Loucy (cell line): ENCODE results near the gene RECQL5.
"Not testable (repeated sequence)": the region's sequence is repeated elsewhere in the genome, so short reads cannot be mapped to it uniquely, and the experiment has no call there.

Experiments used
- H2AFZ ChIP-seq: fragments of 200-600 bp; sonication (generic); 2 replicates; pipeline ENCODE4 v1.6.0; 2016; ENCODE audit warnings: antibody characterized with exemption, mild to moderate bottlenecking, low read length, moderate library complexity
- H3F3A ChIP-seq: fragments of 200-600 bp; 2 replicates; pipeline ENCODE4 v1.6.0; 2016; ENCODE audit warnings: antibody characterized with exemption, low read depth, mild to moderate bottlenecking
- H3K27me3 ChIP-seq: fragments of 200-600 bp; sonication (generic); 2 replicates; pipeline ENCODE4 v1.6.1; 2014; ENCODE audit warnings: low read length, mild to moderate bottlenecking; ENCODE audit not compliant: insufficient read depth, poor library complexity, severe bottlenecking
- H3K36me3 ChIP-seq: fragments of 200-600 bp; sonication (generic); 2 replicates; pipeline ENCODE4 v1.6.1; 2016; ENCODE audit warnings: low read length; ENCODE audit not compliant: insufficient read depth
- H3K4me1 ChIP-seq: fragments of 200-600 bp; sonication (generic); 2 replicates; pipeline ENCODE4 v1.5.1; 2014; ENCODE audit warnings: low read length, mild to moderate bottlenecking; ENCODE audit not compliant: insufficient read depth, poor library complexity, severe bottlenecking
- H3K4me2 ChIP-seq: fragments of 200-600 bp; sonication (generic); 2 replicates; pipeline ENCODE4 v1.6.0; 2014; ENCODE audit warnings: antibody characterized with exemption, low read length, low read depth, mild to moderate bottlenecking; ENCODE audit not compliant: poor library complexity, severe bottlenecking
- H3K4me3 ChIP-seq: fragments of 200-600 bp; sonication (generic); 2 replicates; pipeline ENCODE4 v1.5.1; 2014; ENCODE audit warnings: low read length, mild to moderate bottlenecking, mixed read lengths; ENCODE audit not compliant: poor library complexity, severe bottlenecking
- H3K79me2 ChIP-seq: fragments of 200-600 bp; sonication (generic); 2 replicates; pipeline ENCODE4 v1.6.1; 2014; ENCODE audit warnings: low read length; ENCODE audit not compliant: insufficient read depth
- H3K9ac ChIP-seq: fragments of 200-600 bp; sonication (generic); 2 replicates; pipeline ENCODE4 v1.6.0; 2014; ENCODE audit warnings: mild to moderate bottlenecking, low read depth, low read length, moderate library complexity; ENCODE audit not compliant: poor library complexity, severe bottlenecking
- H3K9me2 ChIP-seq: fragments of 200-600 bp; sonication (generic); replicated peaks from 2 replicates; pipeline ENCODE4 v1.6.1; 2016; ENCODE audit warnings: low read depth, low read length, mixed read lengths
- H3K9me3 ChIP-seq: fragments of 200-600 bp; sonication (generic); 2 replicates; pipeline ENCODE4 v1.6.1; 2014; ENCODE audit warnings: mild to moderate bottlenecking, antibody characterized with exemption, low read length, low read depth; ENCODE audit not compliant: insufficient read depth
- H4K20me1 ChIP-seq: fragments of 200-600 bp; sonication (generic); 2 replicates; pipeline ENCODE4 v1.6.0; 2014; ENCODE audit warnings: antibody characterized with exemption, low read length, mild to moderate bottlenecking; ENCODE audit not compliant: insufficient read depth, poor library complexity, severe bottlenecking
- EZH2phosphoT487 ChIP-seq: fragments of 200-600 bp; IDR thresholded peaks from 2 replicates; pipeline ENCODE4 v1.6.1; 2018; ENCODE audit warnings: antibody characterized with exemption, mild to moderate bottlenecking, moderate library complexity, borderline replicate concordance
- TF ChIP-seq, protein P1 (sequence below): fragments of 200-600 bp; sonication (generic); conservative IDR thresholded peaks from 2 replicates; pipeline ENCODE4 v1.5.1; 2014; ENCODE audit warnings: mild to moderate bottlenecking, antibody characterized with exemption, low read length

RECQL5 gene

DNA sequence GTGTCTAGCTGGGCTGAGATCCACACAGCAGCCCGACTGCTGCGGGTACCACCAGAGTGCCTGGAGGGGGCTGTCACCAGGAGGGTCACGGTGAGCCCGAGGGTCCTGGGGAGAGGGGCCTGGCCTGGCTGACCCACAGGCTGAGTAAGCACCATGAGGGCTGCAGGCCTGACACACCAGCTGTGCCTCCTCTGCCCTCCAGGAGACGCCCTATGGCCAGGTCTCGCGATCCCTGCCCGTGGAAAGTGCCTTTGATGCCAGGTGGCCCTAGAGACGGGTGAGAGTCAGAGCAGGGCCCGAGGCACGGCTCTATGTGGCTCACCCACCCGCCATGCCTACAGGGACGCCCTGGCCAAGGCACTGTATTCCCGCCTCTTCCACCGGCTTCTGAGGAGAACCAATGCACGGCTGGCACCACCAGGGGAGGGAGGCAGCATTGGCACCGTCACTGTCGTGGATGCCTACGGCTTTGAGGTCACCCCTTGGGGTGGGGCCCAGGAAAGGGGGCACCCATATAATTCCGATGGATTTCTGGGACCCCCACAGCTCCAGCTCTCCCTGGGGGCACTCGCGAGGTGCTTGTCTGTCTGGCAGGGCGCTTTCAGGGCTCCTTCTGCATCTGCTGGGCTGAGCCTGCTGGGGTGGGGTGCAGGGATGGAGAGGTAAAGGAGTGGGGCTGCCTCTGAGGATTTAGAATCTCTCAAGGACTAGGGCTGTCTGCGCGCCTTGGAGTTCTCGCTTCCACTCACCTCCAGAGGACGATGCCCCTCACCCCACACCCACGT is 72.3 kb downstream of the RECQL5 start:
- Histone ChIP-seq H2AFZ (no peak overlapping the region), H3F3A (no peaks in the 10 kb centered on the region), H3K27me3 (no peaks in the 10 kb centered on the region), H3K4me3 (no peak overlapping the region), H3K9me3 (no peaks in the 10 kb centered on the region), H4K20me1 (peaks cover 4% of the 10 kb centered on the region), H3K9ac (no peak overlapping the region), H3K9me2 (no peaks in the 10 kb centered on the region), H3K4me2 (no peak overlapping the region), H3K36me3 (no peaks in the 10 kb centered on the region), H3K79me2 (peaks cover 6% of the 10 kb centered on the region; the same call in 1 of the 2 replicates), H3K4me1 (no peaks in the 10 kb centered on the region)
- TF ChIP-seq EZH2phosphoT487: no peak
- TF ChIP-seq, protein P1, sequence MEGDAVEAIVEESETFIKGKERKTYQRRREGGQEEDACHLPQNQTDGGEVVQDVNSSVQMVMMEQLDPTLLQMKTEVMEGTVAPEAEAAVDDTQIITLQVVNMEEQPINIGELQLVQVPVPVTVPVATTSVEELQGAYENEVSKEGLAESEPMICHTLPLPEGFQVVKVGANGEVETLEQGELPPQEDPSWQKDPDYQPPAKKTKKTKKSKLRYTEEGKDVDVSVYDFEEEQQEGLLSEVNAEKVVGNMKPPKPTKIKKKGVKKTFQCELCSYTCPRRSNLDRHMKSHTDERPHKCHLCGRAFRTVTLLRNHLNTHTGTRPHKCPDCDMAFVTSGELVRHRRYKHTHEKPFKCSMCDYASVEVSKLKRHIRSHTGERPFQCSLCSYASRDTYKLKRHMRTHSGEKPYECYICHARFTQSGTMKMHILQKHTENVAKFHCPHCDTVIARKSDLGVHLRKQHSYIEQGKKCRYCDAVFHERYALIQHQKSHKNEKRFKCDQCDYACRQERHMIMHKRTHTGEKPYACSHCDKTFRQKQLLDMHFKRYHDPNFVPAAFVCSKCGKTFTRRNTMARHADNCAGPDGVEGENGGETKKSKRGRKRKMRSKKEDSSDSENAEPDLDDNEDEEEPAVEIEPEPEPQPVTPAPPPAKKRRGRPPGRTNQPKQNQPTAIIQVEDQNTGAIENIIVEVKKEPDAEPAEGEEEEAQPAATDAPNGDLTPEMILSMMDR: no peak

DNA sequence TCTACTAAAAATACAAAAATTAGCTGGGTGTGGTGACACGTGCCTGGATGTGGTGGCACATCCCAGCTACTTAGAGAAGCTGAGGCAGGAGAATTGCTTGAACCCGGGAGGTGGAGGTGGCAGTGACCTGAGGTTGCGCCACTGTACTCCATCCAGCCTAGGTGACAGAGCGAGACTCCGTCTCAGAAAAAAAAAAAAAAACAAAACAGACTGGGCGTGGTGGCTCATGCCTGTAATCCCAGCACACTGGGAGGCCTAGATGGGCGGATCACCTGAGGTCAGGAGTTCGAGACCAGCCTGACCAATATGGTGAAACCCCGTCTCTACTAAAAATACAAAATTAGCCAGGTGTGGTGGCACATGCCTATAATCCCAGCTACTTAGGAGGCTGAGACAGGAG is 73.5 kb downstream of the RECQL5 start:
- H3K4me3 ChIP-seq, H3K27me3 ChIP-seq, H3K9me3 ChIP-seq, H3K4me2 ChIP-seq, H3K9me2 ChIP-seq, H3K79me2 ChIP-seq, H4K20me1 ChIP-seq, H3K4me1 ChIP-seq, H3K9ac ChIP-seq, H2AFZ ChIP-seq, H3K36me3 ChIP-seq, H3F3A ChIP-seq: not testable (repeated sequence)

- H4K20me1 ChIP-seq: peaks cover 4% of the 10 kb centered on the region
- no peaks in the 10 kb centered on the region for H3F3A ChIP-seq
- H3K4me1 ChIP-seq: peaks cover 8% of the 10 kb centered on the region
- no peak overlapping the region for H3K9ac ChIP-seq
- no peaks in the 10 kb centered on the region for H3K36me3 ChIP-seq
- H3K79me2 ChIP-seq: peaks cover 9% of the 10 kb centered on the region; the same call in 1 of the 2 replicates
- H3K9me3 ChIP-seq: no peaks in the 10 kb centered on the region
- H3K27me3 ChIP-seq: no peaks in the 10 kb centered on the region
- TF ChIP-seq, protein P1: no peak
- TF ChIP-seq EZH2phosphoT487: no peak
- no peak overlapping the region for H2AFZ ChIP-seq
- no peaks in the 10 kb centered on the region for H3K9me2 ChIP-seq
- H3K4me2 ChIP-seq: no peak overlapping the region
- H3K4me3 ChIP-seq: no peak overlapping the region
Measured at GRCh38 chr17:75592348-75593020, 74.5 kb downstream of the RECQL5 start.
